Neural crest cell (in vitro differentiated cells): Measurements from ENCODE around the gene SYT3. TPM values are rescaled to one million over a fixed set of nuclear protein-coding genes. Genes with fewer than 3 reads are reported as not detected.
"Not testable (repeated sequence)": the region's sequence is repeated elsewhere in the genome, so short reads cannot be mapped to it uniquely, and the experiment has no call there.

Source experiments
- DNase-seq: peaks from one replicate; pipeline ENCODE4 v3.0.0; 2021; ENCODE audit warnings: low read depth, mixed read lengths, low spot score
- H3K27ac Mint-ChIP-seq: one replicate; pipeline ENCODE4 v1.8.0; 2021; ENCODE audit warnings: mild to moderate bottlenecking, mixed read lengths; ENCODE audit not compliant: unreplicated experiment
- H3K27me3 Mint-ChIP-seq: 2 replicates; pipeline ENCODE4 v1.8.0; 2021; ENCODE audit warnings: low read depth, mild to moderate bottlenecking, mixed read lengths
- H3K36me3 Mint-ChIP-seq: 2 replicates; pipeline ENCODE4 v1.8.0; 2021; ENCODE audit warnings: low read depth, mild to moderate bottlenecking, mixed read lengths
- H3K4me1 Mint-ChIP-seq: 2 replicates; pipeline ENCODE4 v1.8.0; 2021; ENCODE audit warnings: mixed read lengths
- H3K4me3 Mint-ChIP-seq: one replicate; pipeline ENCODE4 v1.8.0; 2021; ENCODE audit warnings: mild to moderate bottlenecking, mixed read lengths
- H3K9me3 Mint-ChIP-seq: 2 replicates; pipeline ENCODE4 v1.8.0; 2021; ENCODE audit warnings: mixed read lengths
- total RNA-seq: library from RNA; stranded (reverse); gene quantifications from 2 replicates; pipeline ENCODE4 v1.2.1, GENCODE V29; 2021
- TF ChIP-seq, protein P1 (sequence below): fragments of 200-600 bp; sonication (generic); conservative IDR thresholded peaks from 2 replicates; pipeline ENCODE4 v1.5.0; 2021; ENCODE audit warnings: antibody characterized with exemption, mild to moderate bottlenecking

The SYT3 gene
- total RNA-seq, 1 donor from 2014 or later: 2.0 TPM

DNA sequence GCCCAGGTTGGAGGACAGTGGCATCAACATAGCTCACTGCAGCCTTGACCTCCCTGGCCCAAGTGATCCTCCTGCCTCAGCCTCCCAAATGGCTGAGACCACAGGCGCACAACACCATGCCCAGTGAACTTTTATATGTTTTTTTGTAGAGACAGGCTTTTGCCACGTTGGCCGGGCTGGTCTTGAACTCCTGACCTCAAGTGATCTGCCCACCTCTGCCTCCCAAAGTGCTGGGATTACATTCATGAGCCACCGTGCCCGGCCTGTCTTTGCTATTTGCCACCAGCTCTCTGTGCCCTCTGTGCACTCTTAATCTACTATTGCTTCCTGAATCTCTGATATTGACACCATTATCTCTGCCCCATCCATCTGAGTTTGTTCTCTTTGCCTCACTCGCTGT, 37.2 kb downstream of the SYT3 start:
- DNase-seq: no peak
- H3K4me3 Mint-ChIP-seq: no peak overlapping the region
- H3K27ac Mint-ChIP-seq: no peak overlapping the region
- peaks cover 3% of the 10 kb centered on the region for H3K9me3 Mint-ChIP-seq
- no peaks in the 10 kb centered on the region for H3K36me3 Mint-ChIP-seq
- TF ChIP-seq, protein P1, sequence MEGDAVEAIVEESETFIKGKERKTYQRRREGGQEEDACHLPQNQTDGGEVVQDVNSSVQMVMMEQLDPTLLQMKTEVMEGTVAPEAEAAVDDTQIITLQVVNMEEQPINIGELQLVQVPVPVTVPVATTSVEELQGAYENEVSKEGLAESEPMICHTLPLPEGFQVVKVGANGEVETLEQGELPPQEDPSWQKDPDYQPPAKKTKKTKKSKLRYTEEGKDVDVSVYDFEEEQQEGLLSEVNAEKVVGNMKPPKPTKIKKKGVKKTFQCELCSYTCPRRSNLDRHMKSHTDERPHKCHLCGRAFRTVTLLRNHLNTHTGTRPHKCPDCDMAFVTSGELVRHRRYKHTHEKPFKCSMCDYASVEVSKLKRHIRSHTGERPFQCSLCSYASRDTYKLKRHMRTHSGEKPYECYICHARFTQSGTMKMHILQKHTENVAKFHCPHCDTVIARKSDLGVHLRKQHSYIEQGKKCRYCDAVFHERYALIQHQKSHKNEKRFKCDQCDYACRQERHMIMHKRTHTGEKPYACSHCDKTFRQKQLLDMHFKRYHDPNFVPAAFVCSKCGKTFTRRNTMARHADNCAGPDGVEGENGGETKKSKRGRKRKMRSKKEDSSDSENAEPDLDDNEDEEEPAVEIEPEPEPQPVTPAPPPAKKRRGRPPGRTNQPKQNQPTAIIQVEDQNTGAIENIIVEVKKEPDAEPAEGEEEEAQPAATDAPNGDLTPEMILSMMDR: no peak
- H3K4me1 Mint-ChIP-seq: peaks cover 13% of the 10 kb centered on the region
- peaks cover 63% of the 10 kb centered on the region for H3K27me3 Mint-ChIP-seq

DNA sequence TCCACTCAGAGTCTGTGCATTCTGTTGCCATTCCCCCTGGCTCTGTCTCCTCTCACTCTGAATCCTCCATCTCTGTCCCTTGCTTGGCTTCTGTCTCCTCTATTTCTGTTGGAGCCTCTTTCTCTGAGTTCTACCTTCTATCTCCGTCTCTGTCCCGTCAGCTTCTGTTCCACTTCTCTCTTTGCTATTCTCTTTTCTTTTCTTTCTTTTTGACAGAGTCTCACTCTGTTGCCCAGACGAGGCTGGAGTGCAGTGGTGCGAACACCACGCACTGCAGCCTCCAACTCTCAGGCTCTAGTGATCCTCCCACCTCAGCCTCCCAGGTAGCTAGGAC, 37.6 kb downstream of the SYT3 start:
- H3K4me1 Mint-ChIP-seq: peaks cover 13% of the 10 kb centered on the region
- peaks cover 58% of the 10 kb centered on the region for H3K27me3 Mint-ChIP-seq
- H3K9me3 Mint-ChIP-seq: peaks cover 3% of the 10 kb centered on the region
- H3K36me3 Mint-ChIP-seq: no peaks in the 10 kb centered on the region
- TF ChIP-seq, protein P1: no peak
- DNase-seq: no peak
- H3K27ac Mint-ChIP-seq: no peak overlapping the region
- no peak overlapping the region for H3K4me3 Mint-ChIP-seq

DNA sequence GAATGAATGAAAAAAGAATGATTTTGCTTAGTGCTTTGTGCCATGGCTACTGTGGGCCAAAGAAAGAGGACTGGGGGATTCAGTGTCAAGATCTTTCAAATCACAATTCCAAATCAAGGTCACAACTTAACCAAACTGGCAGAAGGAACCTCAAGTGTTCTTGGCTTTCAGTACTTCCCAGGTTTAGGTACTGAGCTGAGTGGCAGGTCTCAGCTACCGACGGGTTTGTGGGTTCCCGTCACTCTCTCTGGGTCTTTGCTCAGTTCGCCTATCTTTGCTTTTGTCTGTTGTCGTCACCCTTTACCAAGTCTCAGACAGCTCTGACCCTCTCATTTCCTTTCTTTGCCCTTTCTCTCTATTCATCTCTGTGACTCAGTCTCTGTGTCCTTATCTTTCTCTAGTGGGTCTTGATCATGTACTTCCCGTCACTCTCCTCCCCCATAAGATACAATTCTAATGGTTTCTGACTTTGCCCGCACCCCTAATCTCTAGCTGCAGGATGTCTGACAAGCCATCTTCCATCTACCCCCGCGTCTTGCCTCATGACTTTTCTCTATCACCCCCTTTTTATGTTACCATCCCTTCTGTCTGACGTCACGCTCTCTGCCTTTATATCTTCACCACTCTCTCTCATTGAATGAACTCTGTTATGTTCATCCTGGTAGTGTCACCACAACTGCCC, 38.1 kb downstream of the SYT3 start:
- Mint-ChIP-seq H3K27ac (no peak overlapping the region), H3K4me1 (peaks cover 13% of the 10 kb centered on the region), H3K36me3 (no peaks in the 10 kb centered on the region), H3K9me3 (peaks cover 3% of the 10 kb centered on the region), H3K4me3 (no peak overlapping the region), H3K27me3 (peaks cover 55% of the 10 kb centered on the region)
- TF ChIP-seq, protein P1: no peak
- DNase-seq: no peak

DNA sequence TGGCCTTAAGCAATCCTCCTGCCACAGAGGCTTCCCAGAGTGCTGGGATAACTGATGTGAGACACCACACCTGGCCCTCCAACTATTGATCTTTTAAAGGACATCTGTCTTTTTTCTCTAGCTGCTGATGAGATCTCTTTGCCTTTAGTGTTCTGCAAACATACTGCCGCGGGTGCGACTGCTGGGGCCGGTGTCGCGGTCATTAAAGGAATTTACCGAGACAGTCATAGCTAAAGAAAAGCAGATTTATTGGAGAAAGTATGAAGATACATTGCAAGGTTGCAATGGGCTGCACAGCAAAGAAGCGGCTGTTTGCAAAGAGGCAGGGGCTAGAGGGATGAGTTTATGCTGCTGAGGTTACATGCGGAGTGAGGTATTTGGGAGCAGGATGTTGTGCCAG, 40.3 kb downstream of the SYT3 start:
- H3K27ac Mint-ChIP-seq: no peak overlapping the region
- H3K27me3 Mint-ChIP-seq: peaks cover 45% of the 10 kb centered on the region

DNA sequence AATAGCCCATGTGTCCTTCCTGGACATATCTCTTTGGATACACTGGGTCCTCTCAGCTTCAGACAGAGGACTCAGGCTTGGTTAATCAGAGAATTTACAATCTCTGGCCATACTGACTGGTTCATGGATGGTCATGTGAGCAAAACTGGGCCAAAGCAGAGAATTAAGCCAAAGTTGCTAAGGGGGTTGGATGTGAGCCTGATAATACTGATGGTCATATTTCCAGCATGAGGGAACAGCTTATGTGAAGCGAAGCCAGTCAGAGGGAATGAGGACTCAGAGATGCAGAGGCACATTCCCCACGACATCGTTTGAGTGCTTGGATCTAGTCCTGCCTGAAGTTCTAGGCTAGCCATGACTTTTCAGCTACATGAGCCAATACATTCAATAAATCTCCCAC, 49.5 kb downstream of the SYT3 start:
- Mint-ChIP-seq H3K4me1 (no peaks in the 10 kb centered on the region), H3K27me3 (peaks cover 16% of the 10 kb centered on the region), H3K4me3 (no peak overlapping the region), H3K36me3 (no peaks in the 10 kb centered on the region), H3K9me3 (no peaks in the 10 kb centered on the region), H3K27ac (no peak overlapping the region)
- TF ChIP-seq, protein P1: no peak
- DNase-seq: no peak

More for the DNA sequence above, 40.3 kb downstream of the SYT3 start:
- TF ChIP-seq, protein P1: no peak
- Mint-ChIP-seq H3K4me3 (no peak overlapping the region), H3K9me3 (no peaks in the 10 kb centered on the region), H3K4me1 (peaks cover 5% of the 10 kb centered on the region), H3K36me3 (no peaks in the 10 kb centered on the region)
- no peak for DNase-seq

DNA sequence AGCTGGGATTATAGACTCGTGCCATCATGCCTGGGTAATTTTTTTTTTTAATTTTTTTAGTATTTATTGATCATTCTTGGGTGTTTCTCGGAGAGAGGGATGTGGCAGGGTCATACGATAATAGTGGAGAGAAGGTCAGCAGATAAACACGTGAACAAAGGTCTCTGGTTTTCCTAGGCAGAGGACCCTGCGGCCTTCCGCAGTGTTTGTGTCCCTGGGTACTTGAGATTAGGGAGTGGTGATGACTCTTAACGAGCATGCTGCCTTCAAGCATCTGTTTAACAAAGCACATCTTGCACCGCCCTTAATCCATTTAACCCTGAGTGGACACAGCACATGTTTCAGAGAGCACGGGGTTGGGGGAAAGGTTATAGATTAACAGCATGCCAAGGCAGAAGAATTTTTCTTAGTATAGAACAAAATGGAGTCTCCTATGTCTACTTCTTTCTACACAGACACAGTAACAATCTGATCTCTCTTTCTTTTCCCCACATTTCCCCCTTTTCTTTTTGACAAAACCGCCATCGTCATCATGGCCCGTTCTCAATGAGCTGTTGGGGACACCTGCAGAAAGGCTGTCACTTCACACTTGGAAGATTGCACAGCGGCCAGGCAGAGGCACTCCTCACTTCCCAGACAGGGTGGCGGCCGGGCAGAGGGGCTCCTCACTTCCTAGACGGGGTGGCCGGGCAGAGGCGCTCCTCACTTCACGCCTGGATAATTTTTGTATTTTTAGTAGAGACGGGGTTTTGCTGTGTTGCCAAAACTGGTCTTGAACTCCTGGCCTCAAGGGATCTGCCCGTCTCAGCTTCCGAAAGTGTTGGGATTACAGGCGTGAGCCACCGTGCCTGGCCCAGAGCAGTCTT, 57.7 kb downstream of the SYT3 start:
- not testable (repeated sequence) for H3K27ac Mint-ChIP-seq, H3K4me1 Mint-ChIP-seq, H3K27me3 Mint-ChIP-seq, H3K4me3 Mint-ChIP-seq, H3K36me3 Mint-ChIP-seq, H3K9me3 Mint-ChIP-seq, DNase-seq
